AG10803 (cell line): ENCODE data around the gene CTLA4.

Experiments used
- DNase-seq: peaks from one replicate; pipeline ENCODE4 v3.0.0; 2010; ENCODE audit warnings: low read depth
- H3K4me3 ChIP-seq: 2 replicates; pipeline ENCODE4 v1.5.1; 2011; ENCODE audit warnings: mild to moderate bottlenecking, low read length, control low read depth
- TF ChIP-seq, protein P1 (sequence below): conservative IDR thresholded peaks from 2 replicates; pipeline ENCODE4 v1.5.1; 2011; ENCODE audit warnings: mild to moderate bottlenecking, low read length, control low read depth, inconsistent platforms

CTLA4 gene

DNA sequence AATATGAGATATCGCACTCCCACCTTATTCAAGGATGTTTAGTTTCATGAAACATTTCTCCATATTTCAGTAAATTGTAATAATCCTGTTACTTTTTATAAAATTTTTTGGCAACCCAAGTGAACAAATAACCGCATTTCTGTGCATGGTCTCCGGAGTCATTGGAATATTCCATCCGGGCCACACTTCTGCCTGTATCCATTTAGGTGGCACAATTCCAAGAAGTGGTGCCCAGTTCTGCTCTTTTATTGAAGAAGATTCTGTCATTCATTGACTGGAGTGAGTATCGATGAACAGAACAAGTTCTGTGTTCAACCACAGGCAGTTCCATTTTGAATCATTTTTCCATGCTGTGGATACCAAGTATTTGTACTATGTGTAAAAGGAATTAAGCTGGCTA lies 42.4 kb downstream of the CTLA4 start:
- peak; percentile 14 for DNase-seq
- TF ChIP-seq, protein P1, sequence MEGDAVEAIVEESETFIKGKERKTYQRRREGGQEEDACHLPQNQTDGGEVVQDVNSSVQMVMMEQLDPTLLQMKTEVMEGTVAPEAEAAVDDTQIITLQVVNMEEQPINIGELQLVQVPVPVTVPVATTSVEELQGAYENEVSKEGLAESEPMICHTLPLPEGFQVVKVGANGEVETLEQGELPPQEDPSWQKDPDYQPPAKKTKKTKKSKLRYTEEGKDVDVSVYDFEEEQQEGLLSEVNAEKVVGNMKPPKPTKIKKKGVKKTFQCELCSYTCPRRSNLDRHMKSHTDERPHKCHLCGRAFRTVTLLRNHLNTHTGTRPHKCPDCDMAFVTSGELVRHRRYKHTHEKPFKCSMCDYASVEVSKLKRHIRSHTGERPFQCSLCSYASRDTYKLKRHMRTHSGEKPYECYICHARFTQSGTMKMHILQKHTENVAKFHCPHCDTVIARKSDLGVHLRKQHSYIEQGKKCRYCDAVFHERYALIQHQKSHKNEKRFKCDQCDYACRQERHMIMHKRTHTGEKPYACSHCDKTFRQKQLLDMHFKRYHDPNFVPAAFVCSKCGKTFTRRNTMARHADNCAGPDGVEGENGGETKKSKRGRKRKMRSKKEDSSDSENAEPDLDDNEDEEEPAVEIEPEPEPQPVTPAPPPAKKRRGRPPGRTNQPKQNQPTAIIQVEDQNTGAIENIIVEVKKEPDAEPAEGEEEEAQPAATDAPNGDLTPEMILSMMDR: no peak
- H3K4me3 ChIP-seq: peak overlapping the region; percentile 23

DNA sequence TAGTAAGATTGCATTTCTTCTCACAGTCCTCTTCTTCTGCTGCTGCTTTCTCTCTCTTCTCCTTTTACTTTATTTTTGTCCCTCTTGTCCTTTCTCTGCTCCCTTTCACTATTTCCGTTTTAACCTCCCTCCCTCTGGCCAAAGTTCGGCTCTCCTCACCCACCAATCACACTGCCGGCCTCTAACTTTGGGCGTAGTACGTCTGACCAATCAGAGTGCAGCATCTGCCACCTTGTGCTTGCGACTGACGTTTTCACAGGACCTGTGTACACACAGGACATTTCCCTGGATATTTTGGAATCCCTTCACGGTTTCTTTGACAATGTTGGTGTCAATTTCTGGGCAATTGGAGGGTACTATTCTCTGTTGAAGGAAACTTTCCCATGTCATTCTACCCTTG lies 46.4 kb downstream of the CTLA4 start:
- no peak for DNase-seq
- TF ChIP-seq, protein P1: no peak
- H3K4me3 ChIP-seq: no peak overlapping the region

DNA sequence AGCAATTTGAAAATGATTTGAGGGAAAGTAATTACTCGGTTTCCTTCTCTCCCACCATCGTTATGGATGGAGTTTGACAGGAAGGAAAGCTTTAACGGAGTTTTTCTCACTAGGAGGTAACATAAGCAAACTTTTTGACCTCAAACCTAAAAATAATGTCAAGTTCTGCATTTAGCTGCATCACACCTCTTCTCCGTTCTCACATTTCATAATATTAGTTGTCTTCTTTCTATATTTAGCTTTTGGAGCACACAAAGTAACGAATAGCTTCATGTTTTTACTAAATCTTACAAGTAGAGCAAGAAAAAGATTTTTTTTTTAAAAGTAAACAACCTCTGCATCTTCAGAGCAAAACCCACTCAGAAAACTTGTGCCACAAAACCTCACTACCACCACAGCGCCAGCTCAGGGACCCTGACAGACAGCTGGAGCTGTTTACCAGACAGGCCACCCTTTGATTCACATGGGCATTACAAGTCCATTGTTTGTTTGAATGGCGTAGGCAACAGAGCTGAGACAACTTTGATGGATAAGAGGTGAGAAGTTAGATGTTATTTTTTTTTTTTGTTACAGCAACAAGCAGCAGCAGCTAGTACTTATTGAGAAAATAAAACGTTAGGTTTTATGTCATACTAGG lies 47.1 kb downstream of the CTLA4 start:
- TF ChIP-seq, protein P1: no peak
- H3K4me3 ChIP-seq: no peak overlapping the region; the same call in 1 of the 2 replicates
- DNase-seq: peak; percentile 3

DNA sequence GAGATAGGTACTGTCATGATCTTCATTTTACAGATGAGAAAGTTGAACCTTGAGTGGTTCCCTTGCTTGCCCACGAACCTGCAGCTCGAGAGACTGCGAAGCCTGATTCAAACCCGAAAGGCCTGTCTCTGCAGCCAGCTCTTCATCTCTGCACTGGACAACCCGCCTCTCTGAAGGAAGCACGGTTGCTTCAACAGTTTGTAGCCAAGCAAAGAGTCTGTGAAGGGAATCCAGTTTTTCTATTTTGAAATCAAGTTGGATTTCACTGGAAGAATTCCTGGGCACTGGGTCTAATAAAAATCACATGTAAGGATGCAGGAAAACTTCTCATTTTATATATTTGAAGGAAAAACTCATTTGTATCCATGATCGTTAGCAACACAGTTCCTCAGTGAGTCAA lies 47.7 kb downstream of the CTLA4 start:
- H3K4me3 ChIP-seq: peak overlapping the region; percentile 33
- TF ChIP-seq, protein P1: no peak
- DNase-seq: peak; percentile 58

DNA sequence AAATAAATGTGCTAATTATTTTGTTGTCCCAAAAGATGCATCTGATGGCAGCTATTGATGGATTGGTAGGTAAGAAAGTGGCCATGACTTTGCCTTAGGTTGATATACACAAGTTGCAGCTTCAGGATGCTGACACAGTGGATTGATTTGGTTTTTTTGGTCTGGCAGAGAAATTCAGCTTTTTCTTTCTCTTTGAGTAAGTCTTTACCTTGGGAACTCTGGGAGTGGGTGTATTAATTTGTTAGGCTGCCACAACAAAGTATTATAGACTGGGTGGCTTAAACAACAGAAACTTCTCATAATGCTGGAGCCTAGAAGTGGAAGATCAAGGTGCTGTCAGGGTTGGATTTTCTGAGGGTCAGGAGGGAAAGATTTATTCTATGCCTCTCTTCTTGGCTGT lies 49.2 kb downstream of the CTLA4 start:
- TF ChIP-seq, protein P1: no peak
- no peak for DNase-seq
- H3K4me3 ChIP-seq: no peak overlapping the region

DNA sequence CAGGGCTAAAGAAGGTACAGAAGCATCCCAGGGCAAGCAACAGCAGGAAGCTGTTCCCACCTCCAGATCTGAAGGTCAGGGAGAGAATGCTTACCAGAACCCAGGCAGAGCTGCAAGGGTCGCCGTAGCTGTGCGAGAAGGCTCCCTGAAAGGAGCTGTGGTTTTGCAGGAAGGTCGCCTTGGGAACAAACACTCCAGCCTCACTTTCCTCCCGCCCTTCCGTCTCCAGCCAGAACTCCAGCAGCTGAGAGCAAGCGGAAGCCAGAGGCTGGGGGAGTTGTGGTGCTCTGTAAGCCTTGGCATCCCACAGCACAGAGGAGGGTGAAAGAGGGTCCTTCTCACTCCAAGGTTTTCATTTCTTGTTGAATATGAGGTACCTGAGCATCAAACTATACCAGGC lies 50.7 kb downstream of the CTLA4 start:
- TF ChIP-seq, protein P1: no peak
- no peak overlapping the region for H3K4me3 ChIP-seq
- no peak for DNase-seq

DNA sequence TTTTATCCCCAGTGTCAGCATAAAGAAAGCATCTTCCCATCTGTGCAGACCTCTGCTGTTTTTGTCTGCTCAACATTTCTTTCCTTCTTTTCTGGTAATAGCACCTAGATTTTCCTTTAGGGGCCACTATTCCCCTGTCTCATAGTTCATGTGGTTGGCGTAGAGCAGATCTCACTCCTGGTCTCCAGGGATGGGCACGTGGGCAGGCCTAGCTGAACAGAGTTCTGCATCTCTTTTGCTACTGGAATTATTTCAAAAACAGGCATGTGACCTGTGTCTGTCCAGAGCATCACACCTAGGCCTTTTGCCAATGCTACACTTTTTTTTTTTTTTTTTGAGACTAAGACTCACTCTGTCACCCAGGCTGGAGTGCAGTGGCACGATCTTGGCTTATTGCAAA lies 51.3 kb downstream of the CTLA4 start:
- DNase-seq: no peak
- no peak overlapping the region for H3K4me3 ChIP-seq
- TF ChIP-seq, protein P1: no peak
